Measurements from ENCODE around the gene ZNF185. TPM values are rescaled to one million over a fixed set of nuclear protein-coding genes. Genes with fewer than 3 reads are reported as not detected.

ZNF185 gene
- total and polyA plus RNA-seq, 9 of the 15 experiments (the other 6 are each of a cell fraction or from before 2014, with no cell fraction given), result 0.08 to 1.1 (median 0.22) TPM

- TF ChIP-seq MAZ (CRISPR knock-in tag; conservative IDR thresholded peaks at IDR 0.05 in 1 of 2, IDR thresholded peaks at IDR 0.05 in 1 of 2) (no peak), SIX5 (IDR thresholded peaks at IDR 0.05; ENCODE audit: borderline replicate concordance in 1 of 2, insufficient read depth in 1 of 2, low read depth in 1 of 2, low read length in 2 of 2) (no peak), MECOM (CRISPR knock-in tag; IDR thresholded peaks at IDR 0.05) (no peak), SNAPC5 (CRISPR knock-in tag; IDR thresholded peaks at IDR 0.05) (no peak), ZSCAN29 (IDR thresholded peaks at IDR 0.05) (no peak), PATZ1 (CRISPR knock-in tag; IDR thresholded peaks at IDR 0.05; ENCODE audit: borderline replicate concordance) (no peak), HNRNPUL1 (IDR thresholded peaks at IDR 0.05; ENCODE audit: low read length) (no peak), FOXA1 (IDR thresholded peaks at IDR 0.05; ENCODE audit: borderline replicate concordance) (no peak), ZNF282 (CRISPR knock-in tag; IDR thresholded peaks at IDR 0.05) (no peak), GTF2B (IDR thresholded peaks at IDR 0.05; ENCODE audit: extremely low read depth, insufficient read length) (no peak), GTF2F1 (IDR thresholded peaks at IDR 0.05; ENCODE audit: low read depth, low read length) (no peak)
- TF ChIP-seq, protein P1, sequence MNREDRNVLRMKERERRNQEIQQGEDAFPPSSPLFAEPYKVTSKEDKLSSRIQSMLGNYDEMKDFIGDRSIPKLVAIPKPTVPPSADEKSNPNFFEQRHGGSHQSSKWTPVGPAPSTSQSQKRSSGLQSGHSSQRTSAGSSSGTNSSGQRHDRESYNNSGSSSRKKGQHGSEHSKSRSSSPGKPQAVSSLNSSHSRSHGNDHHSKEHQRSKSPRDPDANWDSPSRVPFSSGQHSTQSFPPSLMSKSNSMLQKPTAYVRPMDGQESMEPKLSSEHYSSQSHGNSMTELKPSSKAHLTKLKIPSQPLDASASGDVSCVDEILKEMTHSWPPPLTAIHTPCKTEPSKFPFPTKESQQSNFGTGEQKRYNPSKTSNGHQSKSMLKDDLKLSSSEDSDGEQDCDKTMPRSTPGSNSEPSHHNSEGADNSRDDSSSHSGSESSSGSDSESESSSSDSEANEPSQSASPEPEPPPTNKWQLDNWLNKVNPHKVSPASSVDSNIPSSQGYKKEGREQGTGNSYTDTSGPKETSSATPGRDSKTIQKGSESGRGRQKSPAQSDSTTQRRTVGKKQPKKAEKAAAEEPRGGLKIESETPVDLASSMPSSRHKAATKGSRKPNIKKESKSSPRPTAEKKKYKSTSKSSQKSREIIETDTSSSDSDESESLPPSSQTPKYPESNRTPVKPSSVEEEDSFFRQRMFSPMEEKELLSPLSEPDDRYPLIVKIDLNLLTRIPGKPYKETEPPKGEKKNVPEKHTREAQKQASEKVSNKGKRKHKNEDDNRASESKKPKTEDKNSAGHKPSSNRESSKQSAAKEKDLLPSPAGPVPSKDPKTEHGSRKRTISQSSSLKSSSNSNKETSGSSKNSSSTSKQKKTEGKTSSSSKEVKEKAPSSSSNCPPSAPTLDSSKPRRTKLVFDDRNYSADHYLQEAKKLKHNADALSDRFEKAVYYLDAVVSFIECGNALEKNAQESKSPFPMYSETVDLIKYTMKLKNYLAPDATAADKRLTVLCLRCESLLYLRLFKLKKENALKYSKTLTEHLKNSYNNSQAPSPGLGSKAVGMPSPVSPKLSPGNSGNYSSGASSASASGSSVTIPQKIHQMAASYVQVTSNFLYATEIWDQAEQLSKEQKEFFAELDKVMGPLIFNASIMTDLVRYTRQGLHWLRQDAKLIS (CRISPR knock-in tag; IDR thresholded peaks at IDR 0.05), result no peak
Observed at GRCh38 chrX:152932598-152933175, 34.8 kb downstream of the ZNF185 start (continued).
